ENCODE results near the gene RSKR. TPM values are rescaled to one million over a fixed set of nuclear protein-coding genes. Genes with fewer than 3 reads are reported as not detected.
A peak's percentile ranks its signal among the peaks of the same experiment; 100 is the strongest.

The RSKR gene
- total RNA-seq, 1 experiment from 2014 or later = 25.8 TPM

- Histone ChIP-seq H2BK20ac (ENCODE audit: low read depth, low read length, poor library complexity, severe bottlenecking) (no peak overlapping the region), H3K4ac (ENCODE audit: low read depth, low read length) (no peak overlapping the region), H3K56ac (ENCODE audit: insufficient read length, low read depth, low read length) (no peak overlapping the region), H3K9me3 (ENCODE audit: control insufficient read depth, low read depth, low read length) (no peaks in the 10 kb centered on the region), H3K18ac (ENCODE audit: insufficient read length, low read depth, low read length) (no peak overlapping the region), H3K4me2 (ENCODE audit: insufficient read depth, insufficient read length, low read length) (no peak overlapping the region), H3K27me3 (ENCODE audit: insufficient read depth, low read length) (no peaks in the 10 kb centered on the region), H3K23me2 (ENCODE audit: insufficient read length, low read depth, low read length, poor library complexity, severe bottlenecking) (no peaks in the 10 kb centered on the region), H3K9ac (ENCODE audit: extremely low read depth, insufficient read length, low read length) (no peak overlapping the region), H2BK5ac (ENCODE audit: insufficient read length, low read length) (no peak overlapping the region), H2AFZ (ENCODE audit: low read length) (no peak overlapping the region), H2AK5ac (ENCODE audit: insufficient read length, low read length) (no peak overlapping the region), H4K20me1 (ENCODE audit: control insufficient read depth, insufficient read depth, insufficient read length) (peaks cover 2% of the 10 kb centered on the region), H3K79me2 (ENCODE audit: insufficient read depth, low read length) (no peaks in the 10 kb centered on the region), H2BK12ac (ENCODE audit: insufficient read length, low read depth, low read length) (no peak overlapping the region), H3K27ac (ENCODE audit: insufficient read length, low read depth, low read length) (no peak overlapping the region), H3K23ac (ENCODE audit: insufficient read length, low read depth, low read length) (no peak overlapping the region), H3K14ac (ENCODE audit: insufficient read depth, low read length) (no peak overlapping the region), H4K8ac (replicated peaks; ENCODE audit: insufficient read length, low read depth, low read length) (no peak overlapping the region), H2BK15ac (ENCODE audit: low read depth, low read length) (no peak overlapping the region), H4K5ac (ENCODE audit: insufficient read length, low read depth, low read length) (no peak overlapping the region), H3T11ph (ENCODE audit: low read length) (no peak overlapping the region), H4K91ac (ENCODE audit: insufficient read length, low read depth, low read length) (no peak overlapping the region), H3K4me1 (ENCODE audit: insufficient read depth, low read length) (no peaks in the 10 kb centered on the region), H3K79me1 (ENCODE audit: insufficient read depth, low read depth, low read length, poor library complexity, severe bottlenecking) (no peaks in the 10 kb centered on the region), H2BK120ac (ENCODE audit: low read depth, low read length, poor library complexity, severe bottlenecking) (no peak overlapping the region)
- no peak for TF ChIP-seq CTCF (conservative IDR thresholded peaks at IDR 0.05)
- Mint-ChIP-seq H3K4me3 (no peak overlapping the region; a peak in 1 of 5 replicates), H3K36me3 (ENCODE audit: insufficient read depth in 1 of 3, low read depth in 3 of 3) (peaks cover 27 to 58% (median 57%) of the 10 kb centered on the region in 3 experiments; a peak in 6 of 7 replicates), H3K27me3 (ENCODE audit: low read depth) (peaks cover 4% of the 10 kb centered on the region), H3K9me3 (no peaks in the 10 kb centered on the region), H3K27ac (peak overlapping the region in 2 of 3 experiments; percentile 91 to 94; a peak in 2 of 7 replicates), H3K4me1 (peaks cover 12 to 19% of the 10 kb centered on the region in 2 experiments)
- no peak for DNase-seq
- no CpG with 5 or more reads among the region's 3 CpGs for WGBS (ENCODE audit: extremely low coverage, insufficient read length, low lambda C conversion rate)
Observed at GRCh38 chr17:28577466-28577824, 36.5 kb downstream of the RSKR start.
